ENCODE measurements around the gene THSD7B. TPM values are rescaled to one million over a fixed set of nuclear protein-coding genes. Genes with fewer than 3 reads are reported as not detected.

The THSD7B gene
- total and polyA plus RNA-seq, 2 of the 13 experiments (the other 11 are each of a cell fraction or from before 2014, with no cell fraction given) = 0.02 TPM; not detected in 1

- DNase-seq (ENCODE audit: low spot score) = no peak
- Histone ChIP-seq H3K27ac (ENCODE audit: extremely low read length, insufficient read depth, low read length) (no peak overlapping the region), H3K4me1 (ENCODE audit: insufficient read depth, low read length) (no peaks in the 10 kb centered on the region), H3K9me3 (ENCODE audit: low read length) (no peaks in the 10 kb centered on the region), H4K20me1 (ENCODE audit: insufficient read depth, low read length) (no peaks in the 10 kb centered on the region), H3K4me2 (ENCODE audit: low read depth, low read length) (no peak overlapping the region), H3K27me3 (ENCODE audit: control insufficient read depth in 1 of 2, insufficient read depth in 2 of 2, low read length in 2 of 2) (no peaks in the 10 kb centered on the region; a peak in 1 of 5 replicates), H3K36me3 (replicated peaks in 1 of 2; ENCODE audit: control insufficient read depth in 1 of 2, insufficient read depth in 2 of 2, low read length in 2 of 2) (no peaks in the 10 kb centered on the region), H3K79me2 (ENCODE audit: insufficient read depth, low read length) (no peaks in the 10 kb centered on the region), H3K4me3 (replicated peaks in 1 of 3; ENCODE audit: insufficient read depth in 1 of 3, low read depth in 2 of 3, low read length in 3 of 3) (no peak overlapping the region), H2AFZ (ENCODE audit: low read length) (no peak overlapping the region), H3K9ac (ENCODE audit: insufficient read depth, low read depth, low read length) (no peak overlapping the region)
- in situ Hi-C loops (cut with HindIII; ENCODE audit: extremely low pct_ligation_motif_present, low pct_unique_long_range_greater_than_20kb) = no loop called here
- CTCF ChIA-PET (ENCODE audit: low intra/inter-chr PET ratio, low total read pairs) = no interaction called here
- BruUV-seq (replicated peaks) = no TSS peak
- POLR2A ChIA-PET = no interaction called here
- no peak for FAIRE-seq
- under 1% methylated on average over 4 of the region's 4 CpGs for WGBS (ENCODE audit: low lambda C conversion rate)
- no peak for ATAC-seq
- intact Hi-C loops (cut with micrococcal nuclease; ENCODE audit: unreplicated experiment) = no loop called here
- TF ChIP-seq CC2D1A (CRISPR knock-in tag; IDR thresholded peaks at IDR 0.05) (no peak), ARID5B (CRISPR knock-in tag; IDR thresholded peaks at IDR 0.05) (no peak), MTERF4 (CRISPR knock-in tag; IDR thresholded peaks at IDR 0.05) (no peak), ZUFSP (CRISPR knock-in tag; IDR thresholded peaks at IDR 0.05; ENCODE audit: borderline replicate concordance) (no peak), ZNF33B (CRISPR knock-in tag; IDR thresholded peaks at IDR 0.05) (no peak), SOX13 (IDR thresholded peaks at IDR 0.05) (no peak), SOX13 (CRISPR knock-in tag; conservative IDR thresholded peaks at IDR 0.05 in 1 of 2, IDR thresholded peaks at IDR 0.05 in 1 of 2) (no peak), SP1 (IDR thresholded peaks at IDR 0.05) (no peak), SP1 (CRISPR knock-in tag; IDR thresholded peaks at IDR 0.05) (no peak), NPAS2 (CRISPR knock-in tag; IDR thresholded peaks at IDR 0.05; ENCODE audit: borderline replicate concordance) (no peak), ZNF678 (CRISPR knock-in tag; IDR thresholded peaks at IDR 0.05) (no peak), ZNF441 (CRISPR knock-in tag; IDR thresholded peaks at IDR 0.05; ENCODE audit: borderline replicate concordance) (no peak), TGIF2 (CRISPR knock-in tag; IDR thresholded peaks at IDR 0.05) (no peak), ELK4 (CRISPR knock-in tag; IDR thresholded peaks at IDR 0.05; ENCODE audit: borderline replicate concordance) (no peak)
Observed at GRCh38 chr2:137638932-137639331, 873.6 kb downstream of the THSD7B start.

All from HepG2 (cell line).